ENCODE measurements around the gene FLOT1.
A peak's percentile ranks its signal among the peaks of the same experiment; 100 is the strongest.

The FLOT1 gene

DNA sequence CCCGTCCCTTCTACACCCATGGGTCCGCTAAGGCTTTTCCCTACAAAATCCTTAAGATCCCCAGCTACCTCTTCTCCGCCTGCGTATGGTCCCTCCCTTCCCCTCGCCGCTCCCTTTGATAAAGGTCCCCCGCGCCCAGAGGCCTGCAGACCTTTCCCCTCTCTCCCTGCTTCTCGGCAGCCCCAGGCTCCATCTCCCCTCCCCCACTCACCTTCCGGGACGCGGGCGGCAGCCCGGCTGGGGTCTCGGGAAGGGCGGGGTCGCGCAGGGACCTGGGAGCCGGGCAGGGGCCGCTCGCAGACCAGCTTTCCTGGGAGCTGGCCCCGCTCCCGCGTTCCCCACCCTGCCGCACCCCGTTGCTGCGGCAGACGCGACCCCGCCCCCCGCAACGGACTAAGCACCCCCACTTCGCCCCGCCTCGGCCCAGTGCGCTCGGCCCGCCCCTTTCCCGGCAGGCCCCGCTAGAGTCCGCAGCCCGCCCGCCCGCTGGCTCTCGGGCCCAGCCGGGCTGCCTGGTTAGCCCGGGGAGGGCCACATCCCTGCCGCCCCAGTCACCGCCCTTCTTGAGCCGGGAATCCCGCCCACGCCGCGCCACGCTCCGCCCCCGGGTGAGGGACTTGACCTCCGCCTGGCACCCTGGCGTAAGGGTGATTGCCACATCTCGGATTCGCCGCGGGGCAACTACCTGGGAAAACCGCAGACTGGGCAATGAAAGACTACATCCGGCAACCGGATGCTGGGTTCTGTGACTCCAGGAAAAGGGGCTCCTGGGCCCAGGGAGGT lies at the start of gene FLOT1:
Gene FLOT1 (minus strand): TSS at position 372 of the 783 bp plus-strand sequence. CDS start 498 bp downstream, outside the sequence.
- peak; percentile 66 to 76 for DNase-seq

- DNase-seq, result no peak
Measured at GRCh38 chr6:30790724-30791383, 48.4 kb upstream of the FLOT1 start.

- DNase-seq, result no peak
Measured at GRCh38 chr6:30789606-30790005, 47.1 kb upstream of the FLOT1 start.

- DNase-seq, result peak; percentile 98
Measured at GRCh38 chr6:30787954-30788353, 45.5 kb upstream of the FLOT1 start.

DNA sequence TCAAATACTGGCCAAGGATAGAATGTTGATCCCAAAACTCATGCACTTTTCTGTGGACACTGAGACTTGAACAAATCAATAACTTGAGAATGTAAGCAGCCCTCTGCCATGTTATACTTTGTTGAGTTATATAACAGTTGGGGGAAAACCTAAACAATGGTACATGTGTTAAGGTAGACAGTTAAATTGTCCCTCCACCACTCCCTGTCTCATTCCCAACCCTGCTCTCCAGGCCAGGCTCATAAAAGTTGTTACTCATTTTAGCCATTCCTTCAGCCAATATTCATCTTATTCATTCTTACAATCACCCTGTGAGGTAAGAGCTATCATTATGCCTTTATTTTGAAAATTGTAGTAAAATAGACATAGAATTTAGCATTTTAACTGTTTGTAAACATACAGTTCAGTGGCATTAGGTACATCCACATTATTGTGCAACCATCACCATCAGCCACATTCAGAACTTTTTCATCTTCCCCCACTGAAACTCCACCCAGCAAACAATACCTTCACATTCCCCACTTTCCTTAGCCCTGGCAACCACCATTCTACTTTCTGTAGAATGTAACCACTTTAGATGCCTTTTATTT lies 40.0 kb upstream of the FLOT1 start:
- DNase-seq, result no peak

DNA sequence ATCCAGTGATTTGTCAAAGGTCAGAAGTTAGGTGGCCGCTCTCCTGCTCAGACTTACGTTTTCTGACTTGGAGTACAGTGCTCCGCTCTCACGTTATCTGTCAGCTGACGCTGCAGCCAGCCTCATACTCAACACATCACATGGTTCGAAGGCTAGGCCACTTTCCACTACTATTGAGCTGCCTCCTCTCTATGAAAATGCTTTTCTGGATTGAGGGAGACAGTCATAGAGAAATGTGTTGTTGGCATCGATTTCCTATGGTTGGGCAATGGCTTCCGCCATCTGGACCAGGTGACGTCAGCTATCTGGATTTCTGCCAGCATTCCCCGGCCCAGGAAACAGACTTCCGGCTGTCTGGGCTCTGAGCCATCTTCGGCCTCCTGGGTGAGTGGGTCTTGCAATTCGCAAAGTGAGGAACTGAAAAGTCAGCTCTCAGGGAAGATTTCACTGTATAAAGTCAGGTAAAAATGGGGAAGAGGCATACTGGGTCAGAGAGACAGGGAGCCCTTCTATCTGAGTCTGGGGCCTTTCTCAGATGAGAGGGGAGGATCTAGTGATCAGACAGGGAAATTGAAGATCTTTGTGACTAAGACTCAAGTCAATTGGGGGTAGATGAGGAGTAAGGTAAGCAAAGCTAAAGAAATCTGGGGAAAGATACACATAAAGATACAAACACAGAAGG lies 39.4 kb upstream of the FLOT1 start:
- DNase-seq, result peak; percentile 96

- DNase-seq, result no peak
Measured at GRCh38 chr6:30781395-30781742, 38.9 kb upstream of the FLOT1 start.

GRCh38 chr6:30780642-30780920 lies 38.1 kb upstream of the FLOT1 start:
- no peak for DNase-seq

DNA sequence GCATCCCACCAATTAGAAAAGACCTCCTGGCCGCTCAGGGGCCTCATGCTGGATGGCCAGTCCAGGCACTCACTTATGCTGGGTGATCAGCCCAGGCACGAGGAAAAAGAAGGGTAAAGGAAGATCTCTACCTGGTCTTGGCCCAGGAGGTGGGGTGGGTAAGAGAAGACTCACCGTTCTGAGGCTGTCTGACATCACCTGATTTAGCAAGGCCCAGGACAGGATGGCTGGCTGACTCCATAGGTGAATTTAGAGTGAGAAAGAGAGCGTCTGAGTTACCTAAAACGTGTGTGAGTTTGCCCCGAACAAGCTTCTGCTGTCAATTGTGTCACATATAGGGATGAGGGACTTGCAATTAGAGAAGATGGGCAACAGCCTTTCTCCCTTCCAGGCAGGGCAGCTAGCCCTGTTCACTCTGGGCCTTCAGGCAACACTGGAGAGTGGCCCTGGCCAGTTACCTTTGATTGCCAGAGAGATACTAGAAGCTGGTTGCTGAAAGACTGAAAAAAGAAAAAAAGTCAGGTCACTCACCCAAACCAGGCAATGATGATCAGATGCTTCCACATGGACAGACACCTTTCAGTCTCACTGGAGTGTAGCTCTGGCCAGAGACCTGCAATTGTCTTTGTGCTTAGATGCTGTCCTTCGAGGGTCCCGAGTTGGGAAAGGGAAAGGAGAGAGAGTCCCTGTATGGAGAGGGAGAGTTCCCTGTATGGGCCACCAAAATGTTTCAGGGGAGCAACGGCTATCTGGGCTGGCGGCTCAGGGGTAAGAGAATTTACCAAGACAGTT lies 37.6 kb upstream of the FLOT1 start:
- DNase-seq, result no peak

DNA sequence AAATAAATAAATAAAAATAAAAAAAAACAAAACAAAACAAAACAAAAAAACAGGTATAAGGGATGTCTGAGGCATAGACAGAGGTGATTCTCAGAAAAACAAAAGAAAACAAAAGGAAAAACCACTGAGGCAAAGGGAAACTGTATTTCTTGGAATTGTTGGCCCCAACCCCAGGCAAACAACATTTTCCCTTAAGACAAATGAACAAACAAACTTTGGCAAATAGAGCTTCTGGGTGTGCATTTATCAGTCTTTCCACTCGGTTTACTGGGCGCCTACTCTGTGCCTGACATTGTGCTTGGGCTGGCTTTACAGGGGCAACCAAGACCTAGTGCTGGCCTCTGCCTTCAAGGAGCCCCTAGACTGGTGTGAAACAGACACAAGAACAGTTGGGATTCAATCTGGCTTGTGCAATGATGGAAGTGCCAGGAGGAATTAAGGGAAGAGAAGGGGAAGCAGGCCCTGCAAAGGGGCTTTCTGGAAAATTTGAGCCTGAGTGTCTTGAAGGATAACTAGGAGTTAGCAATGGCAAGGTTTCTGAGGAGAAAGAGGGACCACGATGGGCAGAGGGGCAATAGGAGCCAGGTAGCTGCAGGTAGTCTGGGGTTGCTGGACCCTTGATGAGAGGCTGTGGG lies 35.6 kb upstream of the FLOT1 start:
- DNase-seq, result no peak

- no peak for DNase-seq
Measured at GRCh38 chr6:30777155-30777485, 34.6 kb upstream of the FLOT1 start.

DNA sequence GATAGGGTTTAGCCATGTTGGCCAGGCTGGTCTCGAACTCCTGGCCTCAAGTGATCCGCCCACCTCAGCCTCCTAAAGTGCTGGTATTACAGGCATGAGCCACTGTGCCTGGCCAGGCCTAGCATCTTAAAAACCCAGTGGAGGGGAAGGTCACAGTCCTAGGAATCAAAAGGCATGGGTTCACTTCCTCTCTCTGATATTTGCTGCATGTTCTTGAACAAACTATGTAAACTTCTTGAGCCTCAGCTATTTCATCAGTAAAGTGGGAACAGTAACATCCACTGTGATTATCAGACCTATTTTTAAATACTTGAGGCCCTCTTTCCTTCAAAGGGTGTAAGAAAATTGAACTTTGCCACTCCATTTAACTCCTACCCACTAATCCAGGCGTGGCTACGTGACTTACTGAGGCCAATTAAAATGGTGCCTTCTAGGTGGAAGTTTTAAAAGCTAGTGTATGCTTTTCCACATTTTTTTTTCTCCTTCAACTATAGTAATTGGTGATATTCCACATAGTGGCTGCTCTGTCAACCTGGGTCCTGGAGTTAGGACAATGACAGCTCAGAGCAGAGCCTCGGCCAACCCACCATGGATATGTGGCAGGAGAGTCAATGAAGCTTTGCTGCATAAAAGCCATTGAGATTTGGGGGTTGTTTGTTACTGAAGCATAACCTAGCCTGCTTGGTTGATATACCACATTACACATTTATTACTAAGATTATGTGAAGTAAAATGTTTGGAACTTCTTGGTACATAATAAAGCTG lies 34.1 kb upstream of the FLOT1 start:
- DNase-seq, result no peak

GRCh38 chr6:30775104-30775503 lies 32.6 kb upstream of the FLOT1 start:
- DNase-seq, result no peak

- no peak for DNase-seq
Measured at GRCh38 chr6:30774701-30775100, 32.2 kb upstream of the FLOT1 start.

GRCh38 chr6:30770592-30770991 lies 28.1 kb upstream of the FLOT1 start:
- DNase-seq, result no peak

GRCh38 chr6:30769853-30770524 lies 27.5 kb upstream of the FLOT1 start:
- no peak for DNase-seq

- peak; percentile 82 to 87 for DNase-seq
Measured at GRCh38 chr6:30769088-30769852, 26.8 kb upstream of the FLOT1 start.

- DNase-seq, result no peak
Measured at GRCh38 chr6:30768634-30769087, 26.2 kb upstream of the FLOT1 start.

- no peak for DNase-seq
Measured at GRCh38 chr6:30767944-30768301, 25.4 kb upstream of the FLOT1 start.

GRCh38 chr6:30767158-30767943 lies 24.9 kb upstream of the FLOT1 start:
- DNase-seq, result no peak

All from Kasumi-1 (cell line).